HL-60 (cell line): ENCODE results near the gene DDOST.

Experiments used
- POLR2AphosphoS5 ChIP-seq: IDR thresholded peaks from 2 replicates; pipeline ENCODE4 v1.6.1; 2012; ENCODE audit warnings: low read depth
- TF ChIP-seq, protein P1 (sequence below): IDR thresholded peaks from one replicate; pipeline ENCODE4 v1.5.1; 2011; ENCODE audit warnings: low read length, control low read depth, inconsistent platforms; ENCODE audit not compliant: insufficient read depth

DNA sequence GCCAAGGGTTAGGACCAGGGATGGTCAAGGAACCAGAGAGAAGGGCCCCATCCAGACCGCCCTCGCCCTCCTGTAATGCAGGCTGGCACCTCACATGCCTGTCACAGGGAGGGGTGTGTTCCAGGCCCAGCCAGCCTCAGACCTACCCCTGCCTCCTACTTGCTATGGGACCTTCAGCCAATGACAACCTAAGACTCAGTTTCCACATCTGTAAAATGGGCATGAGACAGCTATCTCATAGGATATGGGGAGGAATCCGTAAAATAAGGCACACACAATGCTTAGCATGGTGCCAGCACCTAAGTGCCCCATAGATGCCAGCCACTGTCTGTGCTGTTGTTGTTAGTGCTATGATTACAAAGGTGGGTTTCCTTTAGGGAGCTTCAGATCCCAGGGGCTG is 48.7 kb upstream of the DDOST start:
- TF ChIP-seq, protein P1, sequence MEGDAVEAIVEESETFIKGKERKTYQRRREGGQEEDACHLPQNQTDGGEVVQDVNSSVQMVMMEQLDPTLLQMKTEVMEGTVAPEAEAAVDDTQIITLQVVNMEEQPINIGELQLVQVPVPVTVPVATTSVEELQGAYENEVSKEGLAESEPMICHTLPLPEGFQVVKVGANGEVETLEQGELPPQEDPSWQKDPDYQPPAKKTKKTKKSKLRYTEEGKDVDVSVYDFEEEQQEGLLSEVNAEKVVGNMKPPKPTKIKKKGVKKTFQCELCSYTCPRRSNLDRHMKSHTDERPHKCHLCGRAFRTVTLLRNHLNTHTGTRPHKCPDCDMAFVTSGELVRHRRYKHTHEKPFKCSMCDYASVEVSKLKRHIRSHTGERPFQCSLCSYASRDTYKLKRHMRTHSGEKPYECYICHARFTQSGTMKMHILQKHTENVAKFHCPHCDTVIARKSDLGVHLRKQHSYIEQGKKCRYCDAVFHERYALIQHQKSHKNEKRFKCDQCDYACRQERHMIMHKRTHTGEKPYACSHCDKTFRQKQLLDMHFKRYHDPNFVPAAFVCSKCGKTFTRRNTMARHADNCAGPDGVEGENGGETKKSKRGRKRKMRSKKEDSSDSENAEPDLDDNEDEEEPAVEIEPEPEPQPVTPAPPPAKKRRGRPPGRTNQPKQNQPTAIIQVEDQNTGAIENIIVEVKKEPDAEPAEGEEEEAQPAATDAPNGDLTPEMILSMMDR = no peak
- TF ChIP-seq POLR2AphosphoS5 = no peak
